ENCODE measurements around the gene ZNF578.
"Not testable (repeated sequence)": the region's sequence is repeated elsewhere in the genome, so short reads cannot be mapped to it uniquely, and the experiment has no call there.

The ZNF578 gene

GRCh38 chr19:52536448-52536800 lies 83.1 kb downstream of the ZNF578 start:
- WGBS = 2% methylated on average over 17 of the region's 17 CpGs
- no peaks in the 10 kb centered on the region for H3K4me1 ChIP-seq (ENCODE audit: insufficient read depth, low read length)
- no peaks in the 10 kb centered on the region for H3K36me3 ChIP-seq (ENCODE audit: insufficient read depth, low read length)
- peaks cover 5% of the 10 kb centered on the region; the same call in 1 of the 2 replicates for H3K27me3 ChIP-seq (ENCODE audit: insufficient read depth, low read length)
- H3K27ac ChIP-seq (ENCODE audit: low read depth, low read length) = no peak overlapping the region
- H3K9me3 ChIP-seq (ENCODE audit: insufficient read depth, low read depth, low read length) = no peaks in the 10 kb centered on the region
- H3K9ac ChIP-seq (ENCODE audit: low read depth, low read length) = peak overlapping the region; percentile 80
- peak overlapping the region; percentile 79 for H3K4me3 ChIP-seq (ENCODE audit: low read length)

- WGBS = 80% methylated on average over 2 of the region's 4 CpGs
Observed at GRCh38 chr19:52538815-52539214, 85.5 kb downstream of the ZNF578 start.

GRCh38 chr19:52541176-52541575 lies 87.8 kb downstream of the ZNF578 start:
- H3K9me3 ChIP-seq (ENCODE audit: insufficient read depth, low read depth, low read length); H3K4me1 ChIP-seq (ENCODE audit: insufficient read depth, low read length); H3K4me3 ChIP-seq (ENCODE audit: low read length); H3K27ac ChIP-seq (ENCODE audit: low read depth, low read length); H3K27me3 ChIP-seq (ENCODE audit: insufficient read depth, low read length); H3K9ac ChIP-seq (ENCODE audit: low read depth, low read length): not testable (repeated sequence)
- WGBS = 95% methylated on average over 4 of the region's 5 CpGs
- H3K36me3 ChIP-seq (ENCODE audit: insufficient read depth, low read length) = peaks cover 29% of the 10 kb centered on the region

More at GRCh38 chr19:52538815-52539214, 85.5 kb downstream of the ZNF578 start:
- not testable (repeated sequence) for H3K27me3 ChIP-seq (ENCODE audit: insufficient read depth, low read length); H3K4me3 ChIP-seq (ENCODE audit: low read length); H3K9ac ChIP-seq (ENCODE audit: low read depth, low read length); H3K36me3 ChIP-seq (ENCODE audit: insufficient read depth, low read length); H3K9me3 ChIP-seq (ENCODE audit: insufficient read depth, low read depth, low read length); H3K27ac ChIP-seq (ENCODE audit: low read depth, low read length); H3K4me1 ChIP-seq (ENCODE audit: insufficient read depth, low read length)

GRCh38 chr19:52541608-52542007 lies 88.3 kb downstream of the ZNF578 start:
- H3K36me3 ChIP-seq (ENCODE audit: insufficient read depth, low read length) = peaks cover 31% of the 10 kb centered on the region
- no peak overlapping the region for H3K4me3 ChIP-seq (ENCODE audit: low read length)
- H3K27ac ChIP-seq (ENCODE audit: low read depth, low read length) = no peak overlapping the region
- WGBS = 92% methylated on average over 5 of the region's 5 CpGs
- no peaks in the 10 kb centered on the region for H3K4me1 ChIP-seq (ENCODE audit: insufficient read depth, low read length)
- no peak overlapping the region for H3K9ac ChIP-seq (ENCODE audit: low read depth, low read length)
- H3K9me3 ChIP-seq (ENCODE audit: insufficient read depth, low read depth, low read length) = no peaks in the 10 kb centered on the region
- peaks cover 5% of the 10 kb centered on the region; the same call in 1 of the 2 replicates for H3K27me3 ChIP-seq (ENCODE audit: insufficient read depth, low read length)

GRCh38 chr19:52542541-52542940 lies 89.2 kb downstream of the ZNF578 start:
- not testable (repeated sequence) for H3K27ac ChIP-seq (ENCODE audit: low read depth, low read length); H3K9me3 ChIP-seq (ENCODE audit: insufficient read depth, low read depth, low read length); H3K27me3 ChIP-seq (ENCODE audit: insufficient read depth, low read length); H3K4me3 ChIP-seq (ENCODE audit: low read length); H3K9ac ChIP-seq (ENCODE audit: low read depth, low read length); H3K4me1 ChIP-seq (ENCODE audit: insufficient read depth, low read length)
- peaks cover 40% of the 10 kb centered on the region for H3K36me3 ChIP-seq (ENCODE audit: insufficient read depth, low read length)
- WGBS = 96% methylated on average over 5 of the region's 6 CpGs

GRCh38 chr19:52542984-52543664 lies 89.8 kb downstream of the ZNF578 start:
- H3K9me3 ChIP-seq (ENCODE audit: insufficient read depth, low read depth, low read length) = no peaks in the 10 kb centered on the region
- no peaks in the 10 kb centered on the region for H3K4me1 ChIP-seq (ENCODE audit: insufficient read depth, low read length)
- no peak overlapping the region for H3K9ac ChIP-seq (ENCODE audit: low read depth, low read length)
- H3K4me3 ChIP-seq (ENCODE audit: low read length) = no peak overlapping the region
- no peak overlapping the region for H3K27ac ChIP-seq (ENCODE audit: low read depth, low read length)
- H3K27me3 ChIP-seq (ENCODE audit: insufficient read depth, low read length) = no peaks in the 10 kb centered on the region
- peaks cover 43% of the 10 kb centered on the region for H3K36me3 ChIP-seq (ENCODE audit: insufficient read depth, low read length)
- 95% methylated on average over 6 of the region's 8 CpGs for WGBS

- 97% methylated on average over 15 of the region's 15 CpGs for WGBS
- no peak overlapping the region for H3K27ac ChIP-seq (ENCODE audit: low read depth, low read length)
Observed at GRCh38 chr19:52554216-52554971, 101.0 kb downstream of the ZNF578 start.

GRCh38 chr19:52557231-52557995 lies 104.1 kb downstream of the ZNF578 start:
- Histone ChIP-seq H3K4me1 (ENCODE audit: insufficient read depth, low read length) (peaks cover 13% of the 10 kb centered on the region), H3K9me3 (ENCODE audit: insufficient read depth, low read depth, low read length) (peaks cover 32% of the 10 kb centered on the region), H3K27me3 (ENCODE audit: insufficient read depth, low read length) (no peaks in the 10 kb centered on the region), H3K9ac (ENCODE audit: low read depth, low read length) (no peak overlapping the region), H3K36me3 (ENCODE audit: insufficient read depth, low read length) (peaks cover 52% of the 10 kb centered on the region), H3K4me3 (ENCODE audit: low read length) (no peak overlapping the region), H3K27ac (ENCODE audit: low read depth, low read length) (no peak overlapping the region)
- 95% methylated on average over 16 of the region's 16 CpGs for WGBS

More at GRCh38 chr19:52554216-52554971, 101.0 kb downstream of the ZNF578 start:
- Histone ChIP-seq H3K36me3 (ENCODE audit: insufficient read depth, low read length) (peaks cover 66% of the 10 kb centered on the region), H3K27me3 (ENCODE audit: insufficient read depth, low read length) (no peaks in the 10 kb centered on the region), H3K9ac (ENCODE audit: low read depth, low read length) (no peak overlapping the region), H3K9me3 (ENCODE audit: insufficient read depth, low read depth, low read length) (peaks cover 32% of the 10 kb centered on the region), H3K4me1 (ENCODE audit: insufficient read depth, low read length) (peaks cover 8% of the 10 kb centered on the region), H3K4me3 (ENCODE audit: low read length) (no peak overlapping the region)

- 52% methylated on average over 5 of the region's 5 CpGs for WGBS
- peaks cover 38% of the 10 kb centered on the region for H3K36me3 ChIP-seq (ENCODE audit: insufficient read depth, low read length)
- H3K4me3 ChIP-seq (ENCODE audit: low read length); H3K27me3 ChIP-seq (ENCODE audit: insufficient read depth, low read length): not testable (repeated sequence)
- peak overlapping the region; percentile 33 for H3K9ac ChIP-seq (ENCODE audit: low read depth, low read length)
- peaks cover 13% of the 10 kb centered on the region for H3K4me1 ChIP-seq (ENCODE audit: insufficient read depth, low read length)
- H3K9me3 ChIP-seq (ENCODE audit: insufficient read depth, low read depth, low read length) = peaks cover 20% of the 10 kb centered on the region
- H3K27ac ChIP-seq (ENCODE audit: low read depth, low read length) = peak overlapping the region; percentile 77
Observed at GRCh38 chr19:52558732-52559445, 105.5 kb downstream of the ZNF578 start.

GRCh38 chr19:52561611-52562010 lies 108.3 kb downstream of the ZNF578 start:
- not testable (repeated sequence) for H3K27me3 ChIP-seq (ENCODE audit: insufficient read depth, low read length); H3K4me3 ChIP-seq (ENCODE audit: low read length); H3K9me3 ChIP-seq (ENCODE audit: insufficient read depth, low read depth, low read length); H3K27ac ChIP-seq (ENCODE audit: low read depth, low read length); H3K9ac ChIP-seq (ENCODE audit: low read depth, low read length)
- H3K4me1 ChIP-seq (ENCODE audit: insufficient read depth, low read length) = peaks cover 26% of the 10 kb centered on the region
- 96% methylated on average over 8 of the region's 8 CpGs for WGBS
- peaks cover 14% of the 10 kb centered on the region; the same call in 1 of the 2 replicates for H3K36me3 ChIP-seq (ENCODE audit: insufficient read depth, low read length)
